Neural cell (in vitro differentiated cells): ENCODE measurements around the gene POLE2.

Source experiments
- CTCF ChIP-seq: fragments of 450-650 bp; IDR thresholded peaks from 2 replicates; pipeline ENCODE4 v1.5.1; 2014; ENCODE audit warnings: antibody characterized with exemption, mild to moderate bottlenecking, moderate library complexity; ENCODE audit not compliant: poor library complexity, severe bottlenecking
- POLR2AphosphoS5 ChIP-seq: IDR thresholded peaks from 2 replicates; pipeline ENCODE4 v1.6.1; 2012

- TF ChIP-seq POLR2AphosphoS5 (no peak), CTCF (no peak)
Measured at GRCh38 chr14:49673586-49673985, 14.4 kb downstream of the POLE2 start.
